ENCODE data around the gene GRIK4. TPM values are rescaled to one million over a fixed set of nuclear protein-coding genes. Genes with fewer than 3 reads are reported as not detected.

GRIK4 gene
- total and polyA plus RNA-seq, 2 of the 4 experiments (the other 2 are of a cell fraction), result 0.18 to 0.38 TPM

- Histone ChIP-seq H2AK5ac (ENCODE audit: low read depth, low read length) (no peak overlapping the region), H4K20me1 (ENCODE audit: insufficient read depth, low read length) (no peaks in the 10 kb centered on the region), H3K9ac (ENCODE audit: low read depth, low read length) (no peak overlapping the region), H3K4ac (ENCODE audit: low read depth, low read length) (no peak overlapping the region), H3K27ac (ENCODE audit: insufficient read depth, low read length) (no peak overlapping the region), H2BK15ac (ENCODE audit: low read depth, low read length) (no peak overlapping the region), H2BK5ac (ENCODE audit: low read depth, low read length, poor library complexity, severe bottlenecking) (no peak overlapping the region), H2AK9ac (replicated peaks; ENCODE audit: low read depth, low read length, poor library complexity) (no peak overlapping the region), H4K8ac (ENCODE audit: low read depth in 2 of 2, low read length in 2 of 2) (no peak overlapping the region), H3K4me1 (ENCODE audit: control insufficient read depth, insufficient read depth, low read length) (peaks cover 13% of the 10 kb centered on the region; the same call in 1 of the 2 replicates), H3K4me2 (ENCODE audit: low read depth, low read length) (no peak overlapping the region), H2AFZ (replicated peaks; ENCODE audit: low read length, poor library complexity) (no peak overlapping the region), H3K56ac (ENCODE audit: extremely low read depth, insufficient read depth, low read length) (no peak overlapping the region), H4K91ac (ENCODE audit: insufficient read depth, low read depth, low read length) (no peak overlapping the region), H3K36me3 (ENCODE audit: control insufficient read depth, insufficient read depth, low read length) (no peaks in the 10 kb centered on the region), H2BK120ac (ENCODE audit: low read depth, low read length) (no peak overlapping the region), H3K23ac (ENCODE audit: low read depth, low read length) (no peak overlapping the region), H3K9me3 (ENCODE audit: control insufficient read depth, insufficient read depth, low read length) (no peaks in the 10 kb centered on the region), H3K14ac (replicated peaks; ENCODE audit: low read depth, low read length) (no peak overlapping the region), H3K27me3 (ENCODE audit: control insufficient read depth, insufficient read depth, low read length) (peaks cover 2% of the 10 kb centered on the region; the same call in 1 of the 2 replicates), H4K5ac (ENCODE audit: low read depth, low read length) (no peak overlapping the region), H3K4me3 (ENCODE audit: insufficient read depth, low read depth, low read length) (no peak overlapping the region), H3K9me1 (ENCODE audit: insufficient read depth, low read length) (peaks cover 8% of the 10 kb centered on the region; the same call in 1 of the 2 replicates), H3K79me1 (ENCODE audit: low read depth in 1 of 2, low read length in 2 of 2) (no peaks in the 10 kb centered on the region), H2BK20ac (ENCODE audit: low read depth, low read length) (no peak overlapping the region), H3K18ac (ENCODE audit: low read depth, low read length) (no peak overlapping the region)
- WGBS, 2 experiments (ENCODE audit: extremely low coverage in 2 of 2, insufficient read length in 1 of 2), result no CpG with 5 or more reads among the region's 16 CpGs
- TF ChIP-seq CEBPB (IDR thresholded peaks at IDR 0.05; ENCODE audit: low read depth, low read length) (no peak), NFE2L2 (IDR thresholded peaks at IDR 0.05; ENCODE audit: low read depth, low read length) (no peak), MXI1 (IDR thresholded peaks at IDR 0.05; ENCODE audit: borderline replicate concordance, low read depth, low read length) (no peak)
- CTCF ChIA-PET, result interaction anchor here (1.5 kb wide), 1 partner anchor 9 kb away, joined by 3 read pairs; the partner anchor contains the start of gene GRIK4
- in situ Hi-C loops (cut with MboI; ENCODE audit: low sequenced_read_pairs), result no loop called here
- ATAC-seq (ENCODE audit: low read depth) (no peak), DNase-seq (no peak)
- POLR2A ChIA-PET (ENCODE audit: unreplicated experiment), result no interaction called here
- dilution Hi-C loops (cut with HindIII; ENCODE audit: low sequenced_read_pairs, unreplicated experiment), result no loop called here
- BruUV-seq (replicated peaks), result no TSS peak
- intact Hi-C loops (cut with micrococcal nuclease), result no loop called here
Measured at GRCh38 chr11:120520091-120520822, 8.7 kb downstream of the GRIK4 start.
